ENCODE results near the gene C5orf52. TPM values are rescaled to one million over a fixed set of nuclear protein-coding genes. Genes with fewer than 3 reads are reported as not detected.

C5orf52 gene
- not detected in 2 replicates for total RNA-seq

DNA sequence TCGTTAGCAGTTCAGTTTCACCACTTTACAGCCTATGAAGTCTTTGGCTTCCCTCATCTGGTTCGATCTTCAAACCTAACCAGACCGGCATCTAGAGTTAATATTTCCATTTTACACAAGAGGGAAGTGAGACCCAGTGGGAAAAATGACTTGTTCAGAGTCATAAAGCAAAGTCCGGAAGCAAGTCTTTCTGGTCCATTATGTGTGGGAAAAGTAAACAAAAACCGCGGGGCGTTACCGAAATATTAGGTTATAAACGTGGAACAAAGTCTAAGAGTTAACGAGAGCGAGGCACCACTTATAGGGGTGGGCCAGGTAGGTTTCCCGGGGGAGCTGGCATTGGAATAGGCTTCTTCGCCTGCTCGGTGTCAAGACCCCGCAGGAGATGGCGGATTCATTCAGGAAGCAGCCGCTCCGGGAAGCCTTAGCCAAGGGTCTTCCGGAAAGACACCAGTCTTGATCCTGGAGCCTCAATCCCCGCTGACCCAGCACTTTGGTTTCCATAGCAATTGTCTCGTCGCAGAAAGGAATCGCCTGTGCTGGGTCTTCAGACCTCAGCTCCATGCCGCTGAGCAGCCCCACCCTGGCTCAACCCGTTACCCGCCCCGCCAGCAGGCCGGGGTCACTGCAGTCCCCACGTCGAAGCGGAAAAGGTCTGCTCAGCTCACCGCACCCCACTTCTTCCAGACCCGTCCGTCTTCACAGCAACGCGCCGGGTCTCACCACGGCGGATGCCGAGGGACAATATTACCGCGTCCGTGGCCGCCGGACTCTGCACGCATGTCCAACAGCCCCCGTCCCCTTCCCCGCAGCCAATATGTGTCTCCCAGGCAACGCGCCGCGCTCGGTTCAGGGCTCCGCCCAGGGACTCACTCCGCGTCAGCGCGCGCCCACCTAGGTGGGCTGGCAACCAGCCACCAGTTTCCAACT, at the start of gene C5orf52:
Gene C5orf52 (plus strand): TSS at position 872 of the 930 bp plus-strand sequence. CDS start 82 bp downstream, outside the sequence.

DNA sequence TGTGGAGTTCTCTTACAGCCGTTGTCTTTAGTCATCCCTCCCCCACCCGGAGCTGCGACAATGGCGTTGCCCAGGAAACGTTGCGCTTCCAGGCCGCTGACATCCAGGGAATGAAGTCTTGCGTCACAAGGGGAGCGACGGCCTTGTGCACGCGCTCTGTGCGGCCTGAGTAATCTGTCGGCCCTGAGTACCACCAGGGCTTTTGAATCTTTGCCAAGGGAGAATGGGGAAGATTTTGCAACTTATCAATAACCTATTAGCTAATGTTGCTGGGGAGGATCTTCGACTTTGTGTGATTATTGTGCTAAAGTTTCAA, 19.0 kb upstream of the C5orf52 start, which contains the start of gene SOX30:
Gene SOX30 (minus strand): TSS at position 62 of the 316 bp plus-strand sequence. CDS start 360 bp downstream, outside the sequence.

Other genes starting within 250 kb of the C5orf52 start
- 0.93 TPM in 1 of 2 replicates, not detected in the other for gene NIPAL4, start 211.3 kb upstream of the C5orf52 start, total RNA-seq
- gene ADAM19, start 95.8 kb upstream of the C5orf52 start, total RNA-seq, result 8.0 and 8.8 TPM in 2 replicates
- not detected in 2 replicates for gene SOX30, start 19.1 kb upstream of the C5orf52 start, total RNA-seq
- gene THG1L, start 59.9 kb downstream of the C5orf52 start, total RNA-seq, result 9.7 and 10.7 TPM in 2 replicates
- gene LSM11, start 72.2 kb downstream of the C5orf52 start, total RNA-seq, result 2.5 and 2.6 TPM in 2 replicates
- gene CLINT1, start 187.6 kb downstream of the C5orf52 start, total RNA-seq, result 42.4 and 50.2 TPM in 2 replicates

Measured in cardiac ventricle fibroblast (primary cell).